PC-9 (cell line): ENCODE measurements around the gene IQGAP1. TPM values are rescaled to one million over a fixed set of nuclear protein-coding genes. Genes with fewer than 3 reads are reported as not detected.

ENCODE experiments used
- BruUV-seq: library from RNA; stranded (reverse); fragments of 400-500 nt; replicated peaks from 2 replicates; lab custom pipeline; 2021; lab: Mats Ljungman, UMichigan
- CTCF ChIA-PET: fragments of 300-600 bp; sonication (Branson Sonifier 250); formaldehyde crosslinking; loops from one replicate; lab custom pipeline; 2022; ENCODE audit warnings: antibody characterized with exemption; lab: Charles Lee
- POLR2A ChIA-PET: fragments of 300-600 bp; sonication (Branson Sonifier 250); formaldehyde crosslinking; loops from one replicate; lab custom pipeline; 2022; ENCODE audit warnings: antibody characterized with exemption; ENCODE audit not compliant: unreplicated experiment; lab: Charles Lee
- DNase-seq, 2 experiments: peaks; one replicate each; pipeline versions ENCODE4 v3.0.0 to v3.0.0-alpha.2; 2015 to 2022; ENCODE audit warnings: mixed read lengths in 1 of 2
- H2AFZ ChIP-seq: fragments of 200-600 bp; sonication (generic); 2 replicates; pipeline ENCODE4 v1.8.1; 2017; ENCODE audit warnings: antibody characterized with exemption
- H3F3A ChIP-seq: fragments of 200-600 bp; sonication (generic); 2 replicates; pipeline ENCODE4 v1.8.1; 2017; ENCODE audit warnings: antibody characterized with exemption, mild to moderate bottlenecking, low read depth; ENCODE audit not compliant: insufficient read depth
- H3K27ac ChIP-seq: fragments of 200-600 bp; sonication (generic); 2 replicates; pipeline ENCODE4 v1.6.1; 2016; ENCODE audit warnings: mixed run types
- H3K27me3 ChIP-seq: fragments of 200-600 bp; sonication (generic); 2 replicates; pipeline ENCODE4 v1.6.1; 2016; ENCODE audit warnings: low read depth, mixed run types; ENCODE audit not compliant: insufficient read depth
- H3K36me3 ChIP-seq: fragments of 200-600 bp; sonication (generic); 2 replicates; pipeline ENCODE4 v1.6.1; 2016; ENCODE audit warnings: low read depth, mixed run types
- H3K4me1 ChIP-seq: fragments of 200-600 bp; sonication (generic); replicated peaks from 2 replicates; pipeline ENCODE4 v1.6.1; 2016; ENCODE audit warnings: mixed run types; ENCODE audit not compliant: insufficient read depth
- H3K4me2 ChIP-seq: fragments of 200-600 bp; sonication (generic); 2 replicates; pipeline ENCODE4 v1.6.1; 2017; ENCODE audit warnings: mixed run types
- H3K4me3 ChIP-seq: fragments of 200-600 bp; sonication (generic); 2 replicates; pipeline ENCODE4 v1.6.1; 2016; ENCODE audit warnings: mixed run types
- H3K79me2 ChIP-seq: fragments of 200-600 bp; sonication (generic); 2 replicates; pipeline ENCODE4 v1.6.1; 2017; ENCODE audit warnings: low read depth, mixed run types
- H3K9me2 ChIP-seq: fragments of 200-600 bp; sonication (generic); 2 replicates; pipeline ENCODE4 v1.8.1; 2017; ENCODE audit warnings: mild to moderate bottlenecking; ENCODE audit not compliant: insufficient read depth
- H3K9me3 ChIP-seq: fragments of 200-600 bp; sonication (generic); 2 replicates; pipeline ENCODE4 v1.8.1; 2016; ENCODE audit warnings: low read depth; ENCODE audit not compliant: insufficient read depth
- H4K20me1 ChIP-seq: fragments of 200-600 bp; sonication (generic); 2 replicates; pipeline ENCODE4 v1.8.1; 2017; ENCODE audit not compliant: insufficient read depth
- EZH2 ChIP-seq: fragments of 200-600 bp; sonication (generic); IDR thresholded peaks from 2 replicates; pipeline ENCODE4 v1.8.0; 2017; ENCODE audit warnings: antibody characterized with exemption, low read depth
- intact Hi-C: fragments of 100-400 bp; cut with micrococcal nuclease; formaldehyde crosslinking; loops from one replicate; pipeline ENCODE4 v1.10.0; 2022; ENCODE audit not compliant: unreplicated experiment
- total RNA-seq: library from RNA; stranded (reverse); gene quantifications from 2 replicates; pipeline ENCODE4 v1.2.3, GENCODE V29; 2021
- TF ChIP-seq, protein P1 (sequence below): fragments of 200-600 bp; sonication (generic); conservative IDR thresholded peaks from 2 replicates; pipeline ENCODE4 v1.6.1; 2017; ENCODE audit warnings: mixed run types, antibody characterized with exemption, mild to moderate bottlenecking, moderate library complexity

IQGAP1 gene
- total RNA-seq, 1 experiment from 2014 or later, result 164 TPM

DNA sequence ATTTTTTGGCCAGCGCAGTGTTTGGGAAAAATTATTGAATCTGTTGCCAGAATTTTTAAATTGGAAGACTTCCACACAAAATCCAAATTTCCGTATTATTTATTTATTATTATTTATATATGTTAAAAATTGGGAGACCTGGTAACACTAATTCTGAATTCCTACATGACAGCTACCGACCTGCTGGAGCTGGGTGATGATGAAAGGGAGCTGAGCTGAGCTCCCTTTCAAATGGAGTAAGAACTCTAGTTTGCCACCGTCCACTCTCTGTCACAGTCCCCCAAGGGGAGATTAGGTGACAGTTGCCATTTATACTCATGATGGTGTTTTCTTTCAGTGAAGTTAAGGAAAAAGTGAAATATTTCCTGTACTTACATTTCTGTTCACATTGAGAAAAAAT lies 143.1 kb downstream of the IQGAP1 start:
- Histone ChIP-seq H3K4me2 (peak overlapping the region; percentile 81), H3K9me2 (no peaks in the 10 kb centered on the region), H3F3A (peaks cover 8% of the 10 kb centered on the region; the same call in 1 of the 2 replicates), H3K27me3 (no peaks in the 10 kb centered on the region), H3K27ac (no peak overlapping the region), H2AFZ (no peak overlapping the region), H3K4me3 (peak overlapping the region; percentile 61), H3K4me1 (peaks cover 16% of the 10 kb centered on the region), H3K79me2 (peaks cover 46% of the 10 kb centered on the region), H4K20me1 (0 out of 2 replicates have a peak, but pooled peaks cover 4% of the 10 kb centered on the region), H3K9me3 (no peaks in the 10 kb centered on the region), H3K36me3 (no peaks in the 10 kb centered on the region)
- BruUV-seq, result no TSS peak
- CTCF ChIA-PET, result no interaction called here
- POLR2A ChIA-PET, result interaction anchor here (0.6 to 0.8 kb wide), 3 partner anchors 18 to 297 kb away, joined by 3 to 20 read pairs (median 8); partner anchors contain the start of genes CIB1 and GDPGP1
- no peak for TF ChIP-seq EZH2
- TF ChIP-seq, protein P1, sequence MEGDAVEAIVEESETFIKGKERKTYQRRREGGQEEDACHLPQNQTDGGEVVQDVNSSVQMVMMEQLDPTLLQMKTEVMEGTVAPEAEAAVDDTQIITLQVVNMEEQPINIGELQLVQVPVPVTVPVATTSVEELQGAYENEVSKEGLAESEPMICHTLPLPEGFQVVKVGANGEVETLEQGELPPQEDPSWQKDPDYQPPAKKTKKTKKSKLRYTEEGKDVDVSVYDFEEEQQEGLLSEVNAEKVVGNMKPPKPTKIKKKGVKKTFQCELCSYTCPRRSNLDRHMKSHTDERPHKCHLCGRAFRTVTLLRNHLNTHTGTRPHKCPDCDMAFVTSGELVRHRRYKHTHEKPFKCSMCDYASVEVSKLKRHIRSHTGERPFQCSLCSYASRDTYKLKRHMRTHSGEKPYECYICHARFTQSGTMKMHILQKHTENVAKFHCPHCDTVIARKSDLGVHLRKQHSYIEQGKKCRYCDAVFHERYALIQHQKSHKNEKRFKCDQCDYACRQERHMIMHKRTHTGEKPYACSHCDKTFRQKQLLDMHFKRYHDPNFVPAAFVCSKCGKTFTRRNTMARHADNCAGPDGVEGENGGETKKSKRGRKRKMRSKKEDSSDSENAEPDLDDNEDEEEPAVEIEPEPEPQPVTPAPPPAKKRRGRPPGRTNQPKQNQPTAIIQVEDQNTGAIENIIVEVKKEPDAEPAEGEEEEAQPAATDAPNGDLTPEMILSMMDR, result no peak
- DNase-seq, result no peak
- intact Hi-C loops, result no loop called here

DNA sequence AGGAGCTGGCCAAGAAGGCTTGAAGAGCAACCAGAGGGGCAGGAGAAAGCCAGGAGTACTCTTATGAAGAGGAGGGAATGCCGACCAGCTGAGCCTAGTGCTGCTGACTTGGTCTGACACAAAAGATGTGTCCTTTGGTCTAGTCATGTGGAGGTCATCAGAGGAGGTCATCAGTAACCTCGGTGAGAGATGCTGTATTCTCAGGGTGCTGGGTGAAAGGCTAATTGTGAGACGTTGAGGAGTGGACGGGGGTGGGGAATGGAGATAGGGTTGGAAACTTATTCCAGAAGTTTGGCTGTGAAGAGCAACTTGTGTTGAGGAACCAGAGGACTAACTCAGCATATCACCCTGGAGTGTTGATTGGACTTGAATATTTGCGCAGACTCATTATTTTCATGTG lies 147.2 kb downstream of the IQGAP1 start:
- H3K4me3 ChIP-seq, result no peak overlapping the region

DNA sequence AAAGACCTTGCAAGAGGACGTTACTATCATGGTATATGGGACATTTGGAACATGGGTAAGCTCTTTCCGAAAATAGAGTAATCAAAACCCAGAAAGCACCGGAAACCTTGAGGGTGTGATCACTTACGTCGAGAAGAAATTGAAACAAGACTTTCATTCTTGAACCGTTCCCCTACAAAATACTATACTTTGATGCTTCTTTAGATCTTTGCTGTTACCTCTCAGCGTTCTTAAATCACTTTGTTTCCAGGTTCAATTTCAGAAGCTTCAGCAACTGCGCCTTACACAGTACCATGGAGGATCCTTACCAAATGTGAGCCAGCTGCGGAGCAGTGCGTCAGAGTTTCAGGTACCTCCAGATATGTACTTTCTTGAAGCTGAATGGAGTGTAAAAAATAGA lies 151.7 kb downstream of the IQGAP1 start:
- Histone ChIP-seq H3K9me3 (no peaks in the 10 kb centered on the region), H3K4me3 (no peak overlapping the region), H2AFZ (no peak overlapping the region), H3K79me2 (peaks cover 17% of the 10 kb centered on the region), H3K27me3 (no peaks in the 10 kb centered on the region), H3K27ac (no peak overlapping the region), H3K9me2 (no peaks in the 10 kb centered on the region), H3K4me2 (no peak overlapping the region), H3K36me3 (no peaks in the 10 kb centered on the region), H4K20me1 (no peaks in the 10 kb centered on the region), H3K4me1 (no peaks in the 10 kb centered on the region), H3F3A (no peaks in the 10 kb centered on the region; the same call in 1 of the 2 replicates)
- POLR2A ChIA-PET, result interaction anchor here (0.6 kb wide), 1 partner anchor 933 kb away, joined by 3 read pairs; no protein-coding TSS in a partner anchor
- intact Hi-C loops, result no loop called here
- CTCF ChIA-PET, result no interaction called here
- DNase-seq, result no peak
- TF ChIP-seq EZH2, result no peak
- TF ChIP-seq, protein P1, result no peak
- no TSS peak for BruUV-seq

More for the DNA sequence above, 147.2 kb downstream of the IQGAP1 start:
- Histone ChIP-seq H3K4me1 (peaks cover 12% of the 10 kb centered on the region), H3K27me3 (no peaks in the 10 kb centered on the region), H3K4me2 (no peak overlapping the region), H2AFZ (no peak overlapping the region), H3K9me3 (no peaks in the 10 kb centered on the region), H3K79me2 (peaks cover 58% of the 10 kb centered on the region), H3K36me3 (no peaks in the 10 kb centered on the region), H3K9me2 (no peaks in the 10 kb centered on the region), H4K20me1 (0 out of 2 replicates have a peak, but pooled peaks cover 4% of the 10 kb centered on the region), H3K27ac (no peak overlapping the region), H3F3A (no peaks in the 10 kb centered on the region; the same call in 1 of the 2 replicates)
- TF ChIP-seq EZH2, result no peak
- TF ChIP-seq, protein P1, result no peak
- POLR2A ChIA-PET, result no interaction called here
- BruUV-seq, result no TSS peak
- CTCF ChIA-PET, result no interaction called here
- intact Hi-C loops, result no loop called here
- DNase-seq, result no peak
